ENCODE data around the gene SLC34A1. TPM values are rescaled to one million over a fixed set of nuclear protein-coding genes. Genes with fewer than 3 reads are reported as not detected.

SLC34A1 gene
- total and polyA plus RNA-seq, 2 of the 13 experiments (the other 11 are each of a cell fraction or from before 2014, with no cell fraction given), result 0.03 to 0.20 TPM

DNA sequence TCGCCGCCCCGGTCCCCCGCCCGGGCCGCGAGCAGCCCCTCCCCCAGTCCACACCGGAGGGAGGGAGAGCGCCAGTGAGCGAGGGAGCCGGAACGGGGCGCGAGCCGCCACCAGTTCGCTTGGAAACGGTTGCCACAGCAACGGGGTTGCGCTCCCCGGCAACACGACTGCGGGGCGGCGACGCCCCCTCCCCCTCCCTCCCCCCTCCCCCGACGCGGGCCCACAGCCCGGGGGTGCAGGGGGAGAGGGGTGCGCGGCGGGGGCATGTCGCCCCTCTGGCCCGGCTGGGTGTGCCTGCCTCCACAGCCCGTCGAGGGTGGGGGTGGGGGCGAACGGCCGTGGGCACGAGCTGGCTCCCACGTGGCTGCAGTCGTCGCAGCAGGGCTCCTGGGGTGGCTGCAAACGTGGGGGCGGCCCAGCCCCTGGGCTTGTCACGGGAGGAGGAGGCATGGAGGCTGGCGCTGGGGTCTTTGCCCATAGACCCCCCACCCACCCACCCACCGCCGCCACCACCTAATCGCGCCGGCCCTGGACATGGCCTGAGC, 62.9 kb downstream of the SLC34A1 start:
- Histone ChIP-seq H3K4me1 (ENCODE audit: insufficient read depth, low read length) (peaks cover 49% of the 10 kb centered on the region), H3K4me3 (replicated peaks in 1 of 3; ENCODE audit: insufficient read depth in 1 of 3, low read depth in 2 of 3, low read length in 3 of 3) (peak overlapping the region; percentile 55 to 80 (median 61); a peak in 5 of 6 replicates), H3K9ac (ENCODE audit: insufficient read depth, low read depth, low read length) (peak overlapping the region; percentile 82), H3K9me3 (ENCODE audit: low read length) (no peaks in the 10 kb centered on the region), H4K20me1 (ENCODE audit: insufficient read depth, low read length) (peaks cover 2% of the 10 kb centered on the region; the same call in 1 of the 2 replicates), H3K36me3 (replicated peaks in 1 of 2; ENCODE audit: control insufficient read depth in 1 of 2, insufficient read depth in 2 of 2, low read length in 2 of 2) (peaks cover under 1 to 5% of the 10 kb centered on the region in 2 experiments; a peak in 1 of 5 replicates), H3K27ac (ENCODE audit: extremely low read length, insufficient read depth, low read length) (peak overlapping the region; percentile 74), H3K4me2 (ENCODE audit: low read depth, low read length) (peak overlapping the region; percentile 99), H3K27me3 (ENCODE audit: control insufficient read depth in 1 of 2, insufficient read depth in 2 of 2, low read length in 2 of 2) (no peaks in the 10 kb centered on the region), H2AFZ (ENCODE audit: low read length) (no peak overlapping the region), H3K79me2 (ENCODE audit: insufficient read depth, low read length) (no peaks in the 10 kb centered on the region)
- 0% methylated on average over 4 of the region's 52 CpGs for WGBS (ENCODE audit: low lambda C conversion rate)
- no peak for FAIRE-seq
- ATAC-seq, result peak; percentile 12
- ChIA-PET POLR2A (interaction anchor here (0.7 to 4.2 kb wide), 19 partner anchors 10 to 95 kb away, joined by 3 to 19 read pairs (median 4); partner anchors contain the start of genes F12, GRK6, LMAN2 and PDLIM7), CTCF (ENCODE audit: low intra/inter-chr PET ratio, low total read pairs) (interaction anchor here (1.4 kb wide), 1 partner anchor 10 kb away, joined by 5 read pairs; no protein-coding TSS in a partner anchor)
- DNase-seq (ENCODE audit: low spot score), result no peak
- intact Hi-C loops (cut with micrococcal nuclease; ENCODE audit: unreplicated experiment), result loop anchor here (5.0 kb wide), 1 partner anchor 120 kb away; no protein-coding TSS in a partner anchor
- in situ Hi-C loops (cut with HindIII; ENCODE audit: extremely low pct_ligation_motif_present, low pct_unique_long_range_greater_than_20kb), result loop anchor here (5.0 kb wide), 1 partner anchor 135 kb away; the partner anchor contains the start of gene MXD3
- no TSS peak for BruUV-seq (replicated peaks)
- TF ChIP-seq FOXO1 (CRISPR knock-in tag; IDR thresholded peaks at IDR 0.05), result 0 out of 2 replicates have a peak, but pooled peaks have one; percentile 21
- TF ChIP-seq SIN3A (IDR thresholded peaks at IDR 0.05; ENCODE audit: borderline replicate concordance, low read depth, low read length), result peak; percentile 4; the same call in 1 of the 2 replicates
- no peak for TF ChIP-seq MZF1 (CRISPR knock-in tag; IDR thresholded peaks at IDR 0.05; ENCODE audit: borderline replicate concordance)
- TF ChIP-seq SP140L (CRISPR knock-in tag; IDR thresholded peaks at IDR 0.05; ENCODE audit: borderline replicate concordance), result no peak
- no peak for TF ChIP-seq TERF1 (CRISPR knock-in tag; IDR thresholded peaks at IDR 0.05)
- TF ChIP-seq, protein P1, sequence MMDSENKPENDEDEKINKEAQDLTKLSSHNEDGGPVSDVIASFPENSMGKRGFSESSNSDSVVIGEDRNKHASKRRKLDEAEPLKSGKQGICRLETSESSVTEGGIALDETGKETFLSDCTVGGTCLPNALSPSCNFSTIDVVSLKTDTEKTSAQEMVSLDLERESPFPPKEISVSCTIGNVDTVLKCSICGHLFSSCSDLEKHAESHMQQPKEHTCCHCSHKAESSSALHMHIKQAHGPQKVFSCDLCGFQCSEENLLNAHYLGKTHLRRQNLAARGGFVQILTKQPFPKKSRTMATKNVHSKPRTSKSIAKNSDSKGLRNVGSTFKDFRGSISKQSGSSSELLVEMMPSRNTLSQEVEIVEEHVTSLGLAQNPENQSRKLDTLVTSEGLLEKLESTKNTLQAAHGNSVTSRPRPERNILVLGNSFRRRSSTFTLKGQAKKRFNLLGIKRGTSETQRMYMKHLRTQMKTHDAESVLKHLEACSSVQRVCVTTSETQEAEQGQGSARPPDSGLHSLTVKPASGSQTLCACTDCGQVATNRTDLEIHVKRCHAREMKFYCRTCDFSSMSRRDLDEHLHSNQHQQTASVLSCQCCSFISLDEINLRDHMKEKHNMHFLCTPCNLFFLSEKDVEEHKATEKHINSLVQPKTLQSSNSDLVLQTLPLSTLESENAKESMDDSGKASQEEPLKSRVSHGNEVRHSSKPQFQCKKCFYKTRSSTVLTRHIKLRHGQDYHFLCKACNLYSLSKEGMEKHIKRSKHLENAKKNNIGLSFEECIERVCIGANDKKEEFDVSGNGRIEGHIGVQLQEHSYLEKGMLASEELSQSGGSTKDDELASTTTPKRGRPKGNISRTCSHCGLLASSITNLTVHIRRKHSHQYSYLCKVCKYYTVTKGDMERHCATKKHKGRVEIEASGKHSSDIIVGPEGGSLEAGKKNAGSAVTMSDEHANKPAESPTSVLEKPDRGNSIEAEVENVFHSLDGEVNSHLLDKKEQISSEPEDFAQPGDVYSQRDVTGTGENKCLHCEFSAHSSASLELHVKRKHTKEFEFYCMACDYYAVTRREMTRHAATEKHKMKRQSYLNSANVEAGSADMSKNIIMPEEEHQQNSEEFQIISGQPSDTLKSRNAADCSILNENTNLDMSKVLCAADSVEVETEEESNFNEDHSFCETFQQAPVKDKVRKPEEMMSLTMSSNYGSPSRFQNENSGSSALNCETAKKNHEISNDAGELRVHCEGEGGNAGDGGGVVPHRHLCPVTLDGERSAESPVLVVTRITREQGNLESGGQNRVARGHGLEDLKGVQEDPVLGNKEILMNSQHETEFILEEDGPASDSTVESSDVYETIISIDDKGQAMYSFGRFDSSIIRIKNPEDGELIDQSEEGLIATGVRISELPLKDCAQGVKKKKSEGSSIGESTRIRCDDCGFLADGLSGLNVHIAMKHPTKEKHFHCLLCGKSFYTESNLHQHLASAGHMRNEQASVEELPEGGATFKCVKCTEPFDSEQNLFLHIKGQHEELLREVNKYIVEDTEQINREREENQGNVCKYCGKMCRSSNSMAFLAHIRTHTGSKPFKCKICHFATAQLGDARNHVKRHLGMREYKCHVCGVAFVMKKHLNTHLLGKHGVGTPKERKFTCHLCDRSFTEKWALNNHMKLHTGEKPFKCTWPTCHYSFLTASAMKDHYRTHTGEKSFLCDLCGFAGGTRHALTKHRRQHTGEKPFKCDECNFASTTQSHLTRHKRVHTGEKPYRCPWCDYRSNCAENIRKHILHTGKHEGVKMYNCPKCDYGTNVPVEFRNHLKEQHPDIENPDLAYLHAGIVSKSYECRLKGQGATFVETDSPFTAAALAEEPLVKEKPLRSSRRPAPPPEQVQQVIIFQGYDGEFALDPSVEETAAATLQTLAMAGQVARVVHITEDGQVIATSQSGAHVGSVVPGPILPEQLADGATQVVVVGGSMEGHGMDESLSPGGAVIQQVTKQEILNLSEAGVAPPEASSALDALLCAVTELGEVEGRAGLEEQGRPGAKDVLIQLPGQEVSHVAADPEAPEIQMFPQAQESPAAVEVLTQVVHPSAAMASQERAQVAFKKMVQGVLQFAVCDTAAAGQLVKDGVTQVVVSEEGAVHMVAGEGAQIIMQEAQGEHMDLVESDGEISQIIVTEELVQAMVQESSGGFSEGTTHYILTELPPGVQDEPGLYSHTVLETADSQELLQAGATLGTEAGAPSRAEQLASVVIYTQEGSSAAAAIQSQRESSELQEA (CRISPR knock-in tag; IDR thresholded peaks at IDR 0.05; ENCODE audit: not compliant biosample characterization), result no peak
- 0 out of 2 replicates have a peak, but pooled peaks have one; percentile 10 for TF ChIP-seq SAP130 (CRISPR knock-in tag; IDR thresholded peaks at IDR 0.05; ENCODE audit: low read depth)
- TF ChIP-seq, protein P2, sequence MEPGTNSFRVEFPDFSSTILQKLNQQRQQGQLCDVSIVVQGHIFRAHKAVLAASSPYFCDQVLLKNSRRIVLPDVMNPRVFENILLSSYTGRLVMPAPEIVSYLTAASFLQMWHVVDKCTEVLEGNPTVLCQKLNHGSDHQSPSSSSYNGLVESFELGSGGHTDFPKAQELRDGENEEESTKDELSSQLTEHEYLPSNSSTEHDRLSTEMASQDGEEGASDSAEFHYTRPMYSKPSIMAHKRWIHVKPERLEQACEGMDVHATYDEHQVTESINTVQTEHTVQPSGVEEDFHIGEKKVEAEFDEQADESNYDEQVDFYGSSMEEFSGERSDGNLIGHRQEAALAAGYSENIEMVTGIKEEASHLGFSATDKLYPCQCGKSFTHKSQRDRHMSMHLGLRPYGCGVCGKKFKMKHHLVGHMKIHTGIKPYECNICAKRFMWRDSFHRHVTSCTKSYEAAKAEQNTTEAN (CRISPR knock-in tag; conservative IDR thresholded peaks at IDR 0.05), result no peak
- no peak for TF ChIP-seq GPBP1L1 (CRISPR knock-in tag; IDR thresholded peaks at IDR 0.05)
